ENCODE results near the gene EHD4.
A peak's percentile ranks its signal among the peaks of the same experiment; 100 is the strongest.

Gene EHD4

DNA sequence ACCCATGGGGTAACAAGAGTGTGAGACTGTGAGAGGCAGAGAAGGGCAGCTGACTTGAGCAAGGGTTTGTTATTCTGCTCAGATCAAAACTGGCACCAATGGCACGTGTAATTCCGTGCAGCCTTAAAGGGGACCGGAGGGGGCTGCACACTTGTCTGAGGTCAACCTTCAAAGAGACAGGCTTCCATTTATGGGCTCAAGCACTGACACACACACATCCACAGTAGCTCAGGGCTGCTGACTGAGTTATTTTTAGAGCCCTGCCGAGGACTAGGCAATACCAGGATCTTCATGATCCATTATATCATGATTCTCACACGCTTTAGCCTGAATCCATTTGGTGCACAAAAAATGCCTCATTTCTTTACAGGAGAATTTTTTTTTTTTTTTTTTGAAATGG is 57.9 kb downstream of the EHD4 start:
- H3K36me3 ChIP-seq (ENCODE audit: control insufficient read depth, insufficient read depth, low read length), result peaks cover 61% of the 10 kb centered on the region
- H3K9me3 ChIP-seq (ENCODE audit: control insufficient read depth, insufficient read depth, low read length), result no peaks in the 10 kb centered on the region
- H3K4me3 ChIP-seq (ENCODE audit: low read depth, low read length), result no peak overlapping the region
- no peaks in the 10 kb centered on the region for H3K4me1 ChIP-seq (ENCODE audit: control insufficient read depth, insufficient read depth, low read length)
- no peak overlapping the region for H3K27ac ChIP-seq (ENCODE audit: low read depth, low read length)
- H3K9ac ChIP-seq (ENCODE audit: low read depth, low read length), result no peak overlapping the region
- no peaks in the 10 kb centered on the region for H3K27me3 ChIP-seq (ENCODE audit: control insufficient read depth, insufficient read depth, low read length)

DNA sequence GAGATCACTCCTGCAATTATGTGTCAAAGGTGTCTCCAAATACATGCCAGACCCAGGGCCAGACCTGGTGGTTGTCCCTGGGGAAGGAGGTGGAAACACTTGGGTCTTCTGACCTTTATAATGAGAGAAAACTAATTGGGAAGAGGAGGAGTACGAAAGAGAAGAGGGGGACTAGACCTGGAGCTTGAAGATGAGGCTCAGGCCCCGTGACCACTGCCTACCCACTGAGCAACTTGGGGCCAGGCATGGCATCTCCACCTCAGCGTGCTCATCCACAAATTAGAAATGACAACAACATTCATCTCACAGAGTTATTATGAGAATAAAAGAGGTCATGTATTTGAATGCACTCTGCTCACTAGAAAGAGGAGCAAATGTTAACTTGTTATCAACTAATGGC is 59.1 kb downstream of the EHD4 start:
- Histone ChIP-seq H3K27ac (ENCODE audit: low read depth, low read length) (no peak overlapping the region), H3K4me1 (ENCODE audit: control insufficient read depth, insufficient read depth, low read length) (no peaks in the 10 kb centered on the region), H3K9me3 (ENCODE audit: control insufficient read depth, insufficient read depth, low read length) (no peaks in the 10 kb centered on the region), H3K36me3 (ENCODE audit: control insufficient read depth, insufficient read depth, low read length) (peaks cover 61% of the 10 kb centered on the region), H3K4me3 (ENCODE audit: low read depth, low read length) (no peak overlapping the region), H3K27me3 (ENCODE audit: control insufficient read depth, insufficient read depth, low read length) (no peaks in the 10 kb centered on the region), H3K9ac (ENCODE audit: low read depth, low read length) (no peak overlapping the region)

DNA sequence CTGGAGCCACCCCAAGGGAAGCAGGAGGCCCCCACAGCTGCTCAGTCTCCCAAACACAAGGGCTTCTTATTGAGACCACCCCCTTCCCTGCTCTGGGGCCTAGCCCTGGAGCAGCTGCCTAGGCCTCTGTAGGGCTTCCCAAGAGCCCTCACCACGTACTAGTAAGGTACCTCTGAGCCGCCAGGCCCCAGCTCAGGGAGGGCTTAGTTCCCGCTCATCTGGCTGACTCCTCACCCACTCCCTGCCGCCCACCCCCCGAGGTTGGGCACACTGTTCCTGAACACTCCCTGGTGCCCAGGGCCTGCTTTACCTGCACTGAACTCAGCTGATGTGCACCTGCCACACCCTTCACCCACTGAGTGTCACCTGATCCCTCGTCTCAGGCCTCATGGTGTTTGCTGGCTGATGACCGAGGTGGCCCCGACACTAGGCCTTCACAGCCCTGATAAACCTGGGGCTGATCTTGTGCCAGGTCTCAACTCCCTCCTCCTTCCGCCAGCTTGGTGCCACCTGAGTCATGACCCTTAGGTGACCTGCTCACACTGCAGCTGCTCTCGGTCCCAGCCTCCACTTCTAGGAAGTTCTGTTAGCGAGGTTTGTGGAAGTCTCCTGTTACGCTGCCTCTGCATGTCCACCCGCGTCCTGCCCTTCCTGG is 60.5 kb downstream of the EHD4 start:
- peaks cover 67% of the 10 kb centered on the region for H3K36me3 ChIP-seq (ENCODE audit: control insufficient read depth, insufficient read depth, low read length)
- no peak overlapping the region for H3K27ac ChIP-seq (ENCODE audit: low read depth, low read length)
- H3K4me3 ChIP-seq (ENCODE audit: low read depth, low read length), result no peak overlapping the region
- H3K27me3 ChIP-seq (ENCODE audit: control insufficient read depth, insufficient read depth, low read length), result no peaks in the 10 kb centered on the region
- no peaks in the 10 kb centered on the region for H3K9me3 ChIP-seq (ENCODE audit: control insufficient read depth, insufficient read depth, low read length)
- H3K9ac ChIP-seq (ENCODE audit: low read depth, low read length), result no peak overlapping the region
- no peaks in the 10 kb centered on the region for H3K4me1 ChIP-seq (ENCODE audit: control insufficient read depth, insufficient read depth, low read length)

DNA sequence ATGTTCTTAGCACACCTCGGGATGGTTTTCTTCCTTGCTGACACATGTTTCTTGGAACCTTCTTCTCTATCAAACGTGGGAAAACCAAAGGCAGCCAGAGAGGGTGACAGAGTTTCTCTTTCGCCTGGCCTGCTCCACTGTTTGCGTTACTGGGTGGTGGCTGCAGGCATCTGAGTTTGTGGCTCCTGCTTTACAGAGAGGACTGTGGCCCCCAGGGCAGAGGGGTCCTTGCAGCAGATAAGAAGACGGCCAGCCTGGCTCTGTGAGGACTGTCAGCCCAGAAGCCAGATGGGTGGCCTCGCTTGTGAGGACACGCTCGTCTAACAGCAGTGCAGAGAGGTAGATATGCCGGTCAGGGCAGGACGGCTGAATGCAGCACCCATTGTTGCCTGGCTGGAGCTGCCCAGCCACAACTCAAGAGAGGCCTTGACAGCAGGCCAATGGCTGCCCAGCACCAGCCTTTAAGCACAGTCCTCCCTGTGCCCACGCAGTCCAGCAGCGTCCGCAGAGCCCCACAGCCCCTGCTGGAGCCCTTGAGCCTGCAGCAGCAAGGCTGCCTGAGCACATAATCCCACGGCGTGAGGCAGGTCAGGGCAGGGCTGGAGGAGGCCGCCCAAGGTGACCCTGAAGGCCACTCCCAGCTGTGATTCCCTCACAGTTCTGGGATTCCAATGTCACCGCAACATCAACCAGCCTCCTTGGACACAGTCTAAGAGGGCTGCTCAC is 63.5 kb downstream of the EHD4 start:
- no peaks in the 10 kb centered on the region for H3K27me3 ChIP-seq (ENCODE audit: control insufficient read depth, insufficient read depth, low read length)
- no peak overlapping the region for H3K4me3 ChIP-seq (ENCODE audit: low read depth, low read length)
- no peak overlapping the region for H3K27ac ChIP-seq (ENCODE audit: low read depth, low read length)
- no peaks in the 10 kb centered on the region; the same call in 1 of the 2 replicates for H3K4me1 ChIP-seq (ENCODE audit: control insufficient read depth, insufficient read depth, low read length)
- H3K9ac ChIP-seq (ENCODE audit: low read depth, low read length), result no peak overlapping the region
- H3K9me3 ChIP-seq (ENCODE audit: control insufficient read depth, insufficient read depth, low read length), result no peaks in the 10 kb centered on the region
- peaks cover 57% of the 10 kb centered on the region for H3K36me3 ChIP-seq (ENCODE audit: control insufficient read depth, insufficient read depth, low read length)

DNA sequence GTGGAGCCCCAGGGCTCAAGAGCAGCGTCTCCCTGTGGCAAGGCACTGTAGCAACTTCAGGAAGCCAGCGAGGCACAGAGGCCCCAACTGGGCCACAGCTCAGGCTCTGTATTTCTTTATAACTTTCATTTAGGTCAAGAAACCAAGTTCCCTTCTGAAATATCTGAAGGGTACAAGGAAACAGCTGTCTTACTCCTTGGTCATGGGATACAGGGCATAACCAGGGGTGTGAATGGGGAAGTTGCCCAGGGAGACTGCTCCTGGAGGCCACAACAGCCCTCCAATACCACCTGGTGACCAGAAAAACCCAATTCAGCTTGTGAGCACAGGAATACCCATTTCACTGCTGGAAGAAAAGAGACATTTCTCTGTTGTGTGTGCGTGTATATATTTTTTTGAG is 65.2 kb downstream of the EHD4 start:
- Histone ChIP-seq H3K36me3 (ENCODE audit: control insufficient read depth, insufficient read depth, low read length) (peaks cover 46% of the 10 kb centered on the region), H3K4me3 (ENCODE audit: low read depth, low read length) (no peak overlapping the region), H3K27ac (ENCODE audit: low read depth, low read length) (no peak overlapping the region), H3K9ac (ENCODE audit: low read depth, low read length) (no peak overlapping the region), H3K27me3 (ENCODE audit: control insufficient read depth, insufficient read depth, low read length) (no peaks in the 10 kb centered on the region), H3K9me3 (ENCODE audit: control insufficient read depth, insufficient read depth, low read length) (no peaks in the 10 kb centered on the region), H3K4me1 (ENCODE audit: control insufficient read depth, insufficient read depth, low read length) (no peaks in the 10 kb centered on the region; the same call in 1 of the 2 replicates)

DNA sequence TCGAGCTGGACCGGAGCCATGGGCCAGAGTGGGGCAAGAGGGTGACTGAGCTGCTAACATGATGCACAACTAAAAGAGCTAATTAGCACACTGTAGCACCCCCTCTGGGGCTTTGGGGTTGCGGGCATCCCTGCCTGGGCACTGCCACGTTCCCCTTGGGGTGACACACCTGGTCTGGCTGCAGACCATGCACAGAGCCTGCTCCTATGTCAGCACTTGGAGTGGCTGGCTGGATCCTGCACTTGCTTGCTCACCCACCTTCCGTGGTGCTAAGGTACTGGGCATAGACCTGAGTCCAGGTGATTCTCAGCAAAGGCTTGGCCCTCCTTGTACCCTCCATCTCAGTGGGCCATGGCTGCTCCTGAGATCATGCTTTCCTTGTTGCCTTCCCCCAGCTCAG is 65.7 kb downstream of the EHD4 start:
- Histone ChIP-seq H3K27ac (ENCODE audit: low read depth, low read length) (no peak overlapping the region), H3K36me3 (ENCODE audit: control insufficient read depth, insufficient read depth, low read length) (peaks cover 42% of the 10 kb centered on the region), H3K9me3 (ENCODE audit: control insufficient read depth, insufficient read depth, low read length) (no peaks in the 10 kb centered on the region), H3K27me3 (ENCODE audit: control insufficient read depth, insufficient read depth, low read length) (no peaks in the 10 kb centered on the region), H3K4me1 (ENCODE audit: control insufficient read depth, insufficient read depth, low read length) (no peaks in the 10 kb centered on the region; the same call in 1 of the 2 replicates), H3K4me3 (ENCODE audit: low read depth, low read length) (no peak overlapping the region), H3K9ac (ENCODE audit: low read depth, low read length) (no peak overlapping the region)

DNA sequence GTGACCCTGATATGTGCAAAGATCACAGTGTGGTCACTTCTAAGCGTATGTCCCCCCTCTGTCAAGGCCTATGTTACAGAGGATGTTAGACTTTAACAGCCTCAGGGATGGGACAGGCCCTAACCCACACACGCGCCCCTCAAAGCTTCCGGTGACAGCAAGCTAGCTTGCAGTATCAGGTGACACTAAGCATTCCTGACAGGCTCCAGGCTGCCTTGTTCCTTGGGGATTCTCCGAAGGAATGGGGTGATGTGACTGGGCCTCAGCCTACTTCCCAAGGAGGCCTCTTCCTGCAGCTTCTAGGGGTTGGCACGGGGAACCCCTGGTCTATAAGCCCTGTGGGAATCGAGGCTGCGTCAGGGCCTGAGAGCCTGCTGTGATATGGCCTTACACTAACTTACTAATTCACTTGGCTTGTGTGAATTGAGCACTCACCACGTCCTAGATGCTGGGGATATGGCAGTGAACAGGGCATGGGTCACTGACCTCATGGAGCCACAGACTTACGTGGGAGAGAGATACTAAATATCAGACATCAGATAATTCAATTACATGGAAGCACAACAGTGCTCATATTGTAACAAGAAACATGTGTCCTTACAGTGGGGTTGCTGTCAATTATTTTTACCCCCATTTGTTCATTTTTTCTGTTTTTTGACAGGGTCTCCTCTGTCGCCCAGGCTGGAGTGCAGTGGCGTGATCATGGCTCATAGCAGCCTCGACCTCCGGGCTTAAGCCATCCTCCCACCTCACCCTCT is 67.1 kb downstream of the EHD4 start:
- Histone ChIP-seq H3K9ac (ENCODE audit: low read depth, low read length) (no peak overlapping the region), H3K27me3 (ENCODE audit: control insufficient read depth, insufficient read depth, low read length) (no peaks in the 10 kb centered on the region), H3K4me3 (ENCODE audit: low read depth, low read length) (no peak overlapping the region), H3K4me1 (ENCODE audit: control insufficient read depth, insufficient read depth, low read length) (no peaks in the 10 kb centered on the region; the same call in 1 of the 2 replicates), H3K36me3 (ENCODE audit: control insufficient read depth, insufficient read depth, low read length) (peaks cover 43% of the 10 kb centered on the region), H3K9me3 (ENCODE audit: control insufficient read depth, insufficient read depth, low read length) (no peaks in the 10 kb centered on the region), H3K27ac (ENCODE audit: low read depth, low read length) (peak overlapping the region; percentile 9)

DNA sequence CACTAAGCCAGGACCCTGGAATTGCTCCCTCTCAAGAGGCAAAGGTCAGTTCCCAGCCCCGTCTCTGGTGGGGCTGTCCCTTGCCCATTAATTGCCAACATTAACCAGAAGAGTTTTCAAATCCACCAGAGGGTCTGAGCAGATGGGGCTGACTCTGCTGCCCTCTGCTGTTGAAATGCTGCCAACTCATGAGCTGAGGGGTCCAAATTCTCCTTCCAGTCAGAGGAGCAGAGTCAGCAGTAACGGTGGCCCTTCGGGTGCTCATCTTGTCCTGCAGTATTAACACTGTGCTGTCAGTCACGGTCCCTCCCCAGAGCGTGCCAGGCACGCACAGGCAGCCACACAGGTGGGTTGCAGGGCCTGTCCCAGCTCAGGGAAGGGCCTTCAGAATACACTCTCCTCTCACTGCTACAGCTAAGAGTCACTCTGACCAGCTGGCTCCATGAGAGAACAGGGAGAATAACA is 67.8 kb downstream of the EHD4 start:
- Histone ChIP-seq H3K4me1 (ENCODE audit: control insufficient read depth, insufficient read depth, low read length) (no peaks in the 10 kb centered on the region; the same call in 1 of the 2 replicates), H3K27ac (ENCODE audit: low read depth, low read length) (peak overlapping the region; percentile 9), H3K9me3 (ENCODE audit: control insufficient read depth, insufficient read depth, low read length) (no peaks in the 10 kb centered on the region), H3K36me3 (ENCODE audit: control insufficient read depth, insufficient read depth, low read length) (peaks cover 44% of the 10 kb centered on the region), H3K9ac (ENCODE audit: low read depth, low read length) (no peak overlapping the region), H3K27me3 (ENCODE audit: control insufficient read depth, insufficient read depth, low read length) (no peaks in the 10 kb centered on the region), H3K4me3 (ENCODE audit: low read depth, low read length) (no peak overlapping the region)

DNA sequence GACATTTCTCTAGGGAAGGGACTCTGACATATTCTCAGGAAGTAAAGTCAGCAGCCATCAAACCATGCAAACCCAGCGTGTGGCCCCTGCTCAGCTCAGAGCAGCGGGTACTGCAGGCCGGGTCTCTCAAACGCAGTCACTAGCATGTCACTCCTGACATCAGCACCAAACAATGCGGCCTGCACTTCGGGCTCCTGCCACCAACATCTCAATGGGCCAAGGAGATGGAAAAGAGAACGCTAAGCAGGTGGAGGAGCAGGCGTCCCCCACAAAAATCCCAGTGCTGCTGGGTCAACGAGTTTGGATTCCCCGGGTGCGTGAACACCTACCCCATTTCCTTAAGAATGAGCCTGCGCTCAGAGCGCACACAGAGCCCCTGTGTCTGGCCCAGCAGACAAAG is 68.6 kb downstream of the EHD4 start:
- H3K9me3 ChIP-seq (ENCODE audit: control insufficient read depth, insufficient read depth, low read length), result no peaks in the 10 kb centered on the region
- H3K27me3 ChIP-seq (ENCODE audit: control insufficient read depth, insufficient read depth, low read length), result no peaks in the 10 kb centered on the region
- H3K9ac ChIP-seq (ENCODE audit: low read depth, low read length), result no peak overlapping the region
- H3K4me1 ChIP-seq (ENCODE audit: control insufficient read depth, insufficient read depth, low read length), result no peaks in the 10 kb centered on the region; the same call in 1 of the 2 replicates
- no peak overlapping the region for H3K4me3 ChIP-seq (ENCODE audit: low read depth, low read length)
- peaks cover 44% of the 10 kb centered on the region for H3K36me3 ChIP-seq (ENCODE audit: control insufficient read depth, insufficient read depth, low read length)
- H3K27ac ChIP-seq (ENCODE audit: low read depth, low read length), result peak overlapping the region; percentile 22

DNA sequence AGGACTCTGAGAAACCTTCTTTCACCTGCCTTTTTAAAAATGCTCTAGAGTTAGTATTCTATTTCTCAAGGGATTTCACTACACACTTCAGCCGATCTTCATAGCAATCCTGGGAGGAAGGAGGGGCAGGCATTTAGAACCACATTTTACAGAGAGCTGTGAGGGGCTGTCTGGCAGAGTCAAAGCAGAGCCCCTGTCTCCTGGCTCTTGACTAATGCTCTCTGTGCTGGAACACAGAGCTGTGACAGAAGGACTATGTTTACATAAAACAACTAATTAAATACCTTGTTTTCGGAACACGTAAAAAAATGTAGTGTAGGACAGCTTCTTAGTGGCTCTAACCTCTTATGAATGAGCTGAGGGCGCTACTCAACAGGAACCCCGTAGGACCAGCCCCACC is 70.9 kb downstream of the EHD4 start:
- H3K27me3 ChIP-seq (ENCODE audit: control insufficient read depth, insufficient read depth, low read length), result no peaks in the 10 kb centered on the region
- no peak overlapping the region for H3K27ac ChIP-seq (ENCODE audit: low read depth, low read length)
- H3K4me3 ChIP-seq (ENCODE audit: low read depth, low read length), result no peak overlapping the region
- H3K9me3 ChIP-seq (ENCODE audit: control insufficient read depth, insufficient read depth, low read length), result no peaks in the 10 kb centered on the region
- no peak overlapping the region for H3K9ac ChIP-seq (ENCODE audit: low read depth, low read length)
- H3K36me3 ChIP-seq (ENCODE audit: control insufficient read depth, insufficient read depth, low read length), result peaks cover 23% of the 10 kb centered on the region
- no peaks in the 10 kb centered on the region; the same call in 1 of the 2 replicates for H3K4me1 ChIP-seq (ENCODE audit: control insufficient read depth, insufficient read depth, low read length)
